Inferior parietal cortex (tissue), 1 donor: Measurements from ENCODE around the gene LAMB4.

Experiments used
- DNase-seq: peaks from one replicate; pipeline ENCODE4 v3.0.0-alpha.2; 2016; ENCODE audit errors: extremely low spot score

LAMB4 gene

GRCh38 chr7:107995184-107996071, 134.7 kb downstream of the LAMB4 start:
- no peak for DNase-seq

GRCh38 chr7:107994421-107995030, 135.6 kb downstream of the LAMB4 start:
- no peak for DNase-seq

GRCh38 chr7:107993891-107994291, 136.3 kb downstream of the LAMB4 start:
- no peak for DNase-seq

GRCh38 chr7:107989618-107990373, 140.4 kb downstream of the LAMB4 start:
- no peak for DNase-seq

- DNase-seq, result no peak
Measured at GRCh38 chr7:107982918-107983389, 147.2 kb downstream of the LAMB4 start.

GRCh38 chr7:107982042-107982840, 147.9 kb downstream of the LAMB4 start:
- no peak for DNase-seq

- no peak for DNase-seq
Measured at GRCh38 chr7:107981466-107981865, 148.7 kb downstream of the LAMB4 start.

GRCh38 chr7:107980671-107981190, 149.4 kb downstream of the LAMB4 start:
- DNase-seq, result no peak

- DNase-seq, result no peak
Measured at GRCh38 chr7:107980171-107980570, 150.0 kb downstream of the LAMB4 start.

- no peak for DNase-seq
Measured at GRCh38 chr7:107978815-107979408, 151.2 kb downstream of the LAMB4 start.

GRCh38 chr7:107977048-107977447, 153.1 kb downstream of the LAMB4 start:
- DNase-seq, result no peak

GRCh38 chr7:107976620-107977019, 153.5 kb downstream of the LAMB4 start:
- DNase-seq, result no peak

GRCh38 chr7:107975394-107976013, 154.7 kb downstream of the LAMB4 start:
- DNase-seq, result no peak

GRCh38 chr7:107973861-107974260, 156.3 kb downstream of the LAMB4 start:
- no peak for DNase-seq
